ENCODE results near the gene TEX19. TPM values are rescaled to one million over a fixed set of nuclear protein-coding genes. Genes with fewer than 3 reads are reported as not detected.
A peak's percentile ranks its signal among the peaks of the same experiment; 100 is the strongest.
"Not testable (repeated sequence)": the region's sequence is repeated elsewhere in the genome, so short reads cannot be mapped to it uniquely, and the experiment has no call there.

The TEX19 gene
- total and polyA plus RNA-seq, 10 of the 15 experiments (the other 5 are each of a cell fraction or from before 2014, with no cell fraction given): 0.03 to 0.32 (median 0.13) TPM; not detected in 3

GRCh38 chr17:82372249-82373071 lies 13.4 kb downstream of the TEX19 start:
- no peak for DNase-seq (ENCODE audit: low read depth, low spot score)
- peaks cover 12% of the 10 kb centered on the region for H3K4me1 ChIP-seq (ENCODE audit: control insufficient read depth, insufficient read depth, low read length)
- no peak overlapping the region for H3K9ac ChIP-seq (ENCODE audit: control insufficient read depth, insufficient read depth, low read length)
- WGBS (ENCODE audit: insufficient coverage, insufficient replicate concordance, low lambda C conversion rate, missing lambda C conversion rate): 32% methylated on average over 41 of the region's 41 CpGs
- no peak overlapping the region for H3K4me2 ChIP-seq (ENCODE audit: control insufficient read depth, insufficient read depth)
- in situ Hi-C loops (cut with MboI): no loop called here
- no peak for FAIRE-seq
- RAD21 ChIA-PET (ENCODE audit: unreplicated experiment): no interaction called here
- POLR2A ChIA-PET: no interaction called here
- TF ChIP-seq E2F8 (IDR thresholded peaks at IDR 0.05; ENCODE audit: low read depth, partially characterized antibody) (no peak), IKZF2 (IDR thresholded peaks at IDR 0.05) (peak; percentile 32 to 51; a peak in 2 of 4 replicates), NR2F1 (conservative IDR thresholded peaks at IDR 0.05) (0 out of 2 replicates have a peak, but pooled peaks have one; percentile 20), BHLHE40 (IDR thresholded peaks at IDR 0.05; ENCODE audit: borderline replicate concordance in 1 of 2, low read depth in 2 of 2, low read length in 1 of 2) (peak in 1 of 2 experiments; percentile 28; a peak in 1 of 4 replicates), GATAD2B (conservative IDR thresholded peaks at IDR 0.05; ENCODE audit: low read depth) (0 out of 2 replicates have a peak, but pooled peaks have one; percentile 18), GABPA (IDR thresholded peaks at IDR 0.05; ENCODE audit: low read depth) (no peak), EED (IDR thresholded peaks at IDR 0.05; ENCODE audit: low read depth) (0 out of 2 replicates have a peak, but pooled peaks have one; percentile 26), TCF3 (IDR thresholded peaks at IDR 0.05; ENCODE audit: borderline replicate concordance, insufficient read depth, low read depth, low read length) (no peak), IKZF1 (conservative IDR thresholded peaks at IDR 0.05) (peak; percentile 54), DPF2 (IDR thresholded peaks at IDR 0.05) (0 out of 2 replicates have a peak, but pooled peaks have one; percentile 15), EGR1 (IDR thresholded peaks at IDR 0.05; ENCODE audit: borderline replicate concordance in 1 of 2, low read depth in 2 of 2, low read length in 2 of 2) (peak in 1 of 2 experiments; percentile 69; a peak in 1 of 3 replicates)
- intact Hi-C loops (cut with micrococcal nuclease; ENCODE audit: unreplicated experiment): no loop called here
- H3K79me2 ChIP-seq (ENCODE audit: control insufficient read depth, insufficient read depth, low read length): no peaks in the 10 kb centered on the region
- no peak overlapping the region for H3K4me3 ChIP-seq
- SMC1A ChIA-PET (ENCODE audit: uncharacterized antibody, unreplicated experiment): interaction anchor here (0.9 kb wide), 1 partner anchor 31 kb away, joined by 3 read pairs; no protein-coding TSS in a partner anchor
- H3K9me3 ChIP-seq (replicated peaks; ENCODE audit: control insufficient read depth, insufficient read depth, low read length): no peaks in the 10 kb centered on the region
- H3K27ac ChIP-seq (ENCODE audit: control insufficient read depth, insufficient read depth): no peak overlapping the region
- H2AFZ ChIP-seq (ENCODE audit: control insufficient read depth, low read depth, low read length): no peak overlapping the region
- H4K20me1 ChIP-seq (ENCODE audit: control insufficient read depth, insufficient read depth): no peaks in the 10 kb centered on the region
- no peak; the same call in 2 of the 3 replicates for ATAC-seq
- peaks cover 0 to 4% of the 10 kb centered on the region in 2 experiments; a peak in 2 of 4 replicates for H3K27me3 ChIP-seq (replicated peaks in 1 of 2; ENCODE audit: control insufficient read depth in 2 of 2, insufficient read depth in 2 of 2, low read length in 1 of 2)
- H3K36me3 ChIP-seq (ENCODE audit: control insufficient read depth in 2 of 2, insufficient read depth in 2 of 2, low read length in 1 of 2): no peaks in the 10 kb centered on the region
- no TSS peak for BruUV-seq (replicated peaks)
- CTCF ChIA-PET: interaction anchor here (1.0 to 1.5 kb wide), 2 partner anchors 35 to 167 kb away, joined by 3 to 4 read pairs; no protein-coding TSS in a partner anchor

GRCh38 chr17:82373072-82373452 lies 14.0 kb downstream of the TEX19 start:
- SMC1A ChIA-PET (ENCODE audit: uncharacterized antibody, unreplicated experiment): interaction anchor here (0.9 kb wide), 1 partner anchor 30 kb away, joined by 3 read pairs; no protein-coding TSS in a partner anchor
- BruUV-seq (replicated peaks); ATAC-seq; H4K20me1 ChIP-seq (ENCODE audit: control insufficient read depth, insufficient read depth); FAIRE-seq; H3K27ac ChIP-seq (ENCODE audit: control insufficient read depth, insufficient read depth); DNase-seq (ENCODE audit: low read depth, low spot score); H3K27me3 ChIP-seq (replicated peaks in 1 of 2; ENCODE audit: control insufficient read depth in 2 of 2, insufficient read depth in 2 of 2, low read length in 1 of 2); POLR2A ChIA-PET; H3K36me3 ChIP-seq (ENCODE audit: control insufficient read depth in 2 of 2, insufficient read depth in 2 of 2, low read length in 1 of 2); RAD21 ChIA-PET (ENCODE audit: unreplicated experiment); H2AFZ ChIP-seq (ENCODE audit: control insufficient read depth, low read depth, low read length); H3K9me3 ChIP-seq (replicated peaks; ENCODE audit: control insufficient read depth, insufficient read depth, low read length); intact Hi-C loops (cut with micrococcal nuclease; ENCODE audit: unreplicated experiment); H3K4me2 ChIP-seq (ENCODE audit: control insufficient read depth, insufficient read depth); H3K79me2 ChIP-seq (ENCODE audit: control insufficient read depth, insufficient read depth, low read length); H3K9ac ChIP-seq (ENCODE audit: control insufficient read depth, insufficient read depth, low read length); H3K4me3 ChIP-seq; in situ Hi-C loops (cut with MboI): not testable (repeated sequence)
- CTCF ChIA-PET: interaction anchor here (0.7 to 1.5 kb wide), 3 partner anchors 35 to 178 kb away, joined by 3 to 4 read pairs (median 3); no protein-coding TSS in a partner anchor
- peaks cover 12% of the 10 kb centered on the region for H3K4me1 ChIP-seq (ENCODE audit: control insufficient read depth, insufficient read depth, low read length)
- 27% methylated on average over 10 of the region's 10 CpGs for WGBS (ENCODE audit: insufficient coverage, insufficient replicate concordance, low lambda C conversion rate, missing lambda C conversion rate)
